ENCODE results near the gene GPRC5D. TPM values are rescaled to one million over a fixed set of nuclear protein-coding genes. Genes with fewer than 3 reads are reported as not detected.

GPRC5D gene
- polyA plus RNA-seq, 1 experiment = not detected

DNA sequence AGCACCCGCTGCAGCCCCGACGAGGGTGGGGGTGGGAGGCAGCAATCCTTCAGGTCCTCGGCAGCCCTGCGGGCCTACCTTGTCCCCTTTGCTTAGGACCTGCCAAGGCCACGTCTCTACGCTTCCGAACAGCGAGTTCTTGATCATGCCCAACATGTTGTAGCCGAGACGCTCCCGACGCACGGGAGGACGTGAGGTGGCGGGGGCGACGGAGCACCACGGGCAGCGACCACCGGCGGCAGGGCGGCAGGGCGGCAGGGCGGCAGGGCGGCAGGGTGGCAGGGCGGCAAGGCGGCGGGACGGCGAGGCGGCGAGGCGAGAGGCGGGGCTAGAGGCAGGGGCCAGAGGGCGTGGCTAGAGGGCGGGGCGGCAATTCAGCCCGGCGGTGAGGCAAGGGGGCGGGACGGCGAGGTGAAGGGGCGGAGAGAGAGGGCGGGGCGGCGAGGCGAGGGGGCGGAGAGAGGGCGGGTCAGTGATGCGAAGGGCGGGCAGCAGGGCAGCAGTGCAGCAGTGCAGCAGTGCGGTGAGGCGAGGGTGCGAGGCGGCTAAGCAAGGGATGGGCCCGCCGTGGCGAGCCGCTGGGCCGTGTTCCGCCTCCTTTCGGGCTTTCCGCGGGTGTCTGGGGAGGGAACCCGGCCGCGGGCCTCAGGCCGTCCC is 48.1 kb upstream of the GPRC5D start, which contains the start of gene HEBP1:
HEBP1 (minus strand) TSS at position 307 of the 657 bp plus-strand sequence; CDS start at position 156, 151 bp downstream.
- H3K9me3 ChIP-seq (ENCODE audit: control insufficient read depth, insufficient read depth, low read length) = no peaks in the 10 kb centered on the region; the same call in 1 of the 2 replicates
- TF ChIP-seq, protein P1, sequence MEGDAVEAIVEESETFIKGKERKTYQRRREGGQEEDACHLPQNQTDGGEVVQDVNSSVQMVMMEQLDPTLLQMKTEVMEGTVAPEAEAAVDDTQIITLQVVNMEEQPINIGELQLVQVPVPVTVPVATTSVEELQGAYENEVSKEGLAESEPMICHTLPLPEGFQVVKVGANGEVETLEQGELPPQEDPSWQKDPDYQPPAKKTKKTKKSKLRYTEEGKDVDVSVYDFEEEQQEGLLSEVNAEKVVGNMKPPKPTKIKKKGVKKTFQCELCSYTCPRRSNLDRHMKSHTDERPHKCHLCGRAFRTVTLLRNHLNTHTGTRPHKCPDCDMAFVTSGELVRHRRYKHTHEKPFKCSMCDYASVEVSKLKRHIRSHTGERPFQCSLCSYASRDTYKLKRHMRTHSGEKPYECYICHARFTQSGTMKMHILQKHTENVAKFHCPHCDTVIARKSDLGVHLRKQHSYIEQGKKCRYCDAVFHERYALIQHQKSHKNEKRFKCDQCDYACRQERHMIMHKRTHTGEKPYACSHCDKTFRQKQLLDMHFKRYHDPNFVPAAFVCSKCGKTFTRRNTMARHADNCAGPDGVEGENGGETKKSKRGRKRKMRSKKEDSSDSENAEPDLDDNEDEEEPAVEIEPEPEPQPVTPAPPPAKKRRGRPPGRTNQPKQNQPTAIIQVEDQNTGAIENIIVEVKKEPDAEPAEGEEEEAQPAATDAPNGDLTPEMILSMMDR (IDR thresholded peaks at IDR 0.05; ENCODE audit: low read depth, low read length) = no peak
- ChIA-PET POLR2A (no interaction called here), CTCF (interaction anchor here (0.8 to 1.8 kb wide), 2 partner anchors 212 kb away, joined by 3 to 10 read pairs; no protein-coding TSS in a partner anchor)
- peak within 1 kb of the TSS; percentile 99 for H3K4me3 ChIP-seq (ENCODE audit: low read depth, low read length)
- peak; percentile 71 for DNase-seq (ENCODE audit: low read depth, low spot score)
- peak within 1 kb of the TSS; percentile 77 for H3K27ac ChIP-seq (ENCODE audit: low read depth, low read length)
- H3K27me3 ChIP-seq (ENCODE audit: control insufficient read depth, insufficient read depth, low read length) = no peaks in the 10 kb centered on the region

DNA sequence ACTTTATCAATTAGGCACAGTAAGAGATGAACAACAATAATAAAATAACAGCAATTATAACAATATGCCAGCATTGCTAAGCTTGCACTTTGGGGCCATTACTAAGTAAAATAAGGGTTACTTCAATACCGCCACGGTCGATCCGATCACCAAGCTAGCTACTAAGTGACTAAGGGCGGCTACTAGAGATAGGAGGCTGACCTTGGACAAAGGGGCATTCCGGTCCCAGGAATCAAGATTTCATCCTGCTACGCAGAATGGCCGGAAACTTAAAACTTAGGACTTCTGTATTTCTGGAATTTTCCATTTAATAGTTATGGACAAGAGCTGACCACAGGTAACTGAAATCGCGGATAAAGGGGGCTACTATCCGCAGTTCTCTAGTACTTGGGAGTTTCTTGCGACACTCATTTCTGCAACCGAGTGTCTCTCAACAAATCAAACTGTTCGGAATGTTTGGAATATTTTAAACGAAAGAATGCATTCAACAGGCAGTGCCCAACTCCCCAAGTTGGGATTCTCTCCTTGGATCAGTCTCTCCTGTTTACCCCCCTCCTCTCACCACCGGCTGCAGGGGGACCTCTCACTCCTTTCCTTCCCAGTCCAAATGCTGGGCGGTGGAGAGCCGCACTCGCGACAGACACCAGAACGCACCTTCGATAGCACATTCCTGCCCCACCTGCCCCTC is 47.4 kb upstream of the GPRC5D start:
- ChIA-PET CTCF (interaction anchor here (1.8 kb wide), 2 partner anchors 213 to 256 kb away, joined by 5 to 10 read pairs; no protein-coding TSS in a partner anchor), POLR2A (interaction anchor here (0.7 kb wide), 1 partner anchor 101 kb away, joined by 3 read pairs; no protein-coding TSS in a partner anchor)
- Histone ChIP-seq H3K9me3 (ENCODE audit: control insufficient read depth, insufficient read depth, low read length) (no peaks in the 10 kb centered on the region; the same call in 1 of the 2 replicates), H3K4me3 (ENCODE audit: low read depth, low read length) (peak overlapping the region; percentile 99), H3K27ac (ENCODE audit: low read depth, low read length) (no peak overlapping the region), H3K27me3 (ENCODE audit: control insufficient read depth, insufficient read depth, low read length) (no peaks in the 10 kb centered on the region)
- DNase-seq (ENCODE audit: low read depth, low spot score) = no peak
- TF ChIP-seq, protein P1 (IDR thresholded peaks at IDR 0.05; ENCODE audit: low read depth, low read length) = 0 out of 2 replicates have a peak, but pooled peaks have one; percentile 13

DNA sequence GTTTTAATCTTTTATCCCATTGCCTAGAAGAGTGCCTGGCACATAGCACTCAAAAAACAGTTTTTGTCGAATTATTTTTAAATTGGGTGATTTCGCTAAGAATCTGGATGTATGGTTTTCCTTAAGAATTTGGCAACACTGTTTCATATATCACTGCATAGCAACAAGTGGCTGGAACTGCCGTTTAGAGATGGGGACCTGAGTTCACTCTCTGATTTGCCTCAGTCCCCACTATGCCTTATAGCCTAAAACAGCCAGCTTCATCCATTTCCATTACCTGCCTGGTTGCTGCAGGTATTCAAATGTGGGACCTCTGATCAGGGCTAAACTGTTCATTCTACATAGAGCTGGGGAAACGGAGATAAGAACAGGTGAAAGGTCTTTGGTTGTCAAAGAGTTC is 46.3 kb upstream of the GPRC5D start:
- H3K4me3 ChIP-seq (ENCODE audit: low read depth, low read length) = peak overlapping the region; percentile 99
- TF ChIP-seq, protein P1 (IDR thresholded peaks at IDR 0.05; ENCODE audit: low read depth, low read length) = no peak
- ChIA-PET POLR2A (no interaction called here), CTCF (interaction anchor here (0.6 to 1.8 kb wide), 3 partner anchors 99 to 257 kb away, joined by 3 to 10 read pairs (median 5); no protein-coding TSS in a partner anchor)
- no peaks in the 10 kb centered on the region; the same call in 1 of the 2 replicates for H3K9me3 ChIP-seq (ENCODE audit: control insufficient read depth, insufficient read depth, low read length)
- DNase-seq (ENCODE audit: low read depth, low spot score) = no peak
- no peak overlapping the region for H3K27ac ChIP-seq (ENCODE audit: low read depth, low read length)
- no peaks in the 10 kb centered on the region for H3K27me3 ChIP-seq (ENCODE audit: control insufficient read depth, insufficient read depth, low read length)

DNA sequence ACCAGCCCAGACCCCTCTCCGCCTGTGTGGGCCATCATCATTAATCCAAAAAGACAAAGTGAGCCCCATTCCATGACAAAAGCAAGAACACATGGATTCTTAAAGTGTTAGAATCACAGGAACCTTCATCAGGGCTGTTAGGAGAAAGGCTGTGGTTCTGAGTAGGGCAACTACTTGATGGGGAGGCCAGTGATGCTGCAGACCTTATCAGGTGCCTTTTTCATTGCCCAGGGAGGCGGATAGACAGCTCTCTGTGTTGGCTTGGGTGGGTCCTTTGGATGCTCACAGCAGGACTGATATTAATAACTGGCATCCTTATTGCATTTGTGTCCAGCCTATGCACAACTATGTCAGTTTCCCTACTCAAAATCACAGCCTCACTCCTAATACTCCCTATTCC is 45.8 kb upstream of the GPRC5D start:
- CTCF ChIA-PET = interaction anchor here (0.8 to 1.8 kb wide), 4 partner anchors 81 to 258 kb away, joined by 3 to 11 read pairs (median 5); no protein-coding TSS in a partner anchor
- POLR2A ChIA-PET = interaction anchor here (1.1 kb wide), 1 partner anchor 17 kb away, joined by 3 read pairs; no protein-coding TSS in a partner anchor
- no peak overlapping the region for H3K4me3 ChIP-seq (ENCODE audit: low read depth, low read length)
- H3K9me3 ChIP-seq (ENCODE audit: control insufficient read depth, insufficient read depth, low read length) = no peaks in the 10 kb centered on the region; the same call in 1 of the 2 replicates
- no peaks in the 10 kb centered on the region for H3K27me3 ChIP-seq (ENCODE audit: control insufficient read depth, insufficient read depth, low read length)
- TF ChIP-seq, protein P1 (IDR thresholded peaks at IDR 0.05; ENCODE audit: low read depth, low read length) = no peak
- H3K27ac ChIP-seq (ENCODE audit: low read depth, low read length) = no peak overlapping the region
- DNase-seq (ENCODE audit: low read depth, low spot score) = no peak

All from AG04450 (cell line).